Measurements from ENCODE around the gene TRPC1.
A peak's percentile ranks its signal among the peaks of the same experiment; 100 is the strongest.

TRPC1 gene

GRCh38 chr3:142754494-142754893 is 30.7 kb downstream of the TRPC1 start:
- DNase-seq: no peak

GRCh38 chr3:142768338-142768737 is 44.5 kb downstream of the TRPC1 start:
- no peak for DNase-seq

- DNase-seq: no peak
These were observed 54.1 kb downstream of the TRPC1 start for GRCh38 chr3:142777927-142778326.

GRCh38 chr3:142778541-142778940 is 54.7 kb downstream of the TRPC1 start:
- no peak for DNase-seq

GRCh38 chr3:142779591-142779990 is 55.8 kb downstream of the TRPC1 start:
- DNase-seq: no peak

GRCh38 chr3:142782616-142783015 is 58.8 kb downstream of the TRPC1 start:
- DNase-seq: no peak

- no peak for DNase-seq
These were observed 60.4 kb downstream of the TRPC1 start for GRCh38 chr3:142784228-142784627.

GRCh38 chr3:142785996-142786395 is 62.2 kb downstream of the TRPC1 start:
- no peak for DNase-seq

GRCh38 chr3:142787719-142788118 is 63.9 kb downstream of the TRPC1 start:
- DNase-seq: no peak

- DNase-seq: no peak
These were observed 70.7 kb downstream of the TRPC1 start for GRCh38 chr3:142794508-142794907.

- DNase-seq: no peak
These were observed 71.5 kb downstream of the TRPC1 start for GRCh38 chr3:142795332-142795731.

- no peak for DNase-seq
These were observed 73.0 kb downstream of the TRPC1 start for GRCh38 chr3:142796823-142797222.

GRCh38 chr3:142801746-142802145 is 77.9 kb downstream of the TRPC1 start:
- no peak for DNase-seq

- DNase-seq: no peak
These were observed 79.1 kb downstream of the TRPC1 start for GRCh38 chr3:142802891-142803290.

- DNase-seq: no peak
These were observed 84.5 kb downstream of the TRPC1 start for GRCh38 chr3:142808103-142808917.

- no peak for DNase-seq
These were observed 85.4 kb downstream of the TRPC1 start for GRCh38 chr3:142809259-142809658.

- DNase-seq: no peak
These were observed 92.0 kb downstream of the TRPC1 start for GRCh38 chr3:142815803-142816202.

- DNase-seq: no peak
These were observed 93.5 kb downstream of the TRPC1 start for GRCh38 chr3:142817356-142817755.

GRCh38 chr3:142817897-142818296 is 94.1 kb downstream of the TRPC1 start:
- no peak for DNase-seq

GRCh38 chr3:142818651-142819050 is 94.8 kb downstream of the TRPC1 start:
- no peak for DNase-seq

GRCh38 chr3:142819179-142819578 is 95.3 kb downstream of the TRPC1 start:
- DNase-seq: no peak

- DNase-seq: peak; percentile 62
These were observed 105.0 kb downstream of the TRPC1 start for GRCh38 chr3:142828703-142829305.

- DNase-seq: no peak
These were observed 113.7 kb downstream of the TRPC1 start for GRCh38 chr3:142837526-142837925.

- DNase-seq: no peak
These were observed 116.0 kb downstream of the TRPC1 start for GRCh38 chr3:142839831-142840230.

Measured in activated naive CD4-positive, alpha-beta T cell treated with anti-CD3 and anti-CD28 coated beads, Interleukin-2, amount 50 U/mL, for 16 hours (primary cell).